ENCODE results near the gene ZNF326.
"Not testable (repeated sequence)": the region's sequence is repeated elsewhere in the genome, so short reads cannot be mapped to it uniquely, and the experiment has no call there.

ZNF326 gene

GRCh38 chr1:89998306-89998705 is 3.4 kb downstream of the ZNF326 start:
- no peak for DNase-seq

- DNase-seq, result no peak
Observed at GRCh38 chr1:89999208-89999607, 4.3 kb downstream of the ZNF326 start.

- no peak for DNase-seq
Observed at GRCh38 chr1:89999628-90000027, 4.7 kb downstream of the ZNF326 start.

GRCh38 chr1:90000934-90001676 is 6.2 kb downstream of the ZNF326 start:
- DNase-seq, result no peak

GRCh38 chr1:90007979-90008404 is 13.1 kb downstream of the ZNF326 start:
- DNase-seq, result no peak

GRCh38 chr1:90012300-90012699 is 17.4 kb downstream of the ZNF326 start:
- DNase-seq, result no peak

GRCh38 chr1:90023691-90024090 is 28.8 kb downstream of the ZNF326 start:
- DNase-seq, result no peak

GRCh38 chr1:90027281-90027680 is 32.4 kb downstream of the ZNF326 start:
- no peak for DNase-seq

GRCh38 chr1:90039652-90040051 is 44.7 kb downstream of the ZNF326 start:
- DNase-seq, result no peak

- DNase-seq, result no peak
Observed at GRCh38 chr1:90043586-90043985, 48.7 kb downstream of the ZNF326 start.

- no peak for DNase-seq
Observed at GRCh38 chr1:90044346-90044745, 49.4 kb downstream of the ZNF326 start.

- no peak for DNase-seq
Observed at GRCh38 chr1:90045853-90046563, 51.1 kb downstream of the ZNF326 start.

GRCh38 chr1:90046635-90047034 is 51.7 kb downstream of the ZNF326 start:
- DNase-seq, result no peak

GRCh38 chr1:90048043-90048442 is 53.1 kb downstream of the ZNF326 start:
- DNase-seq, result no peak

- not testable (repeated sequence) for DNase-seq
Observed at GRCh38 chr1:90062700-90063643, 68.1 kb downstream of the ZNF326 start.

GRCh38 chr1:90064109-90064508 is 69.2 kb downstream of the ZNF326 start:
- not testable (repeated sequence) for DNase-seq

GRCh38 chr1:90067194-90067931 is 72.5 kb downstream of the ZNF326 start:
- no peak for DNase-seq

GRCh38 chr1:90068611-90069280 is 73.8 kb downstream of the ZNF326 start:
- DNase-seq, result no peak

- no peak for DNase-seq
Observed at GRCh38 chr1:90074137-90074536, 79.2 kb downstream of the ZNF326 start.

- no peak for DNase-seq
Observed at GRCh38 chr1:90074566-90074965, 79.7 kb downstream of the ZNF326 start.

- DNase-seq, result no peak
Observed at GRCh38 chr1:90074970-90075391, 80.1 kb downstream of the ZNF326 start.

GRCh38 chr1:90083995-90084394 is 89.1 kb downstream of the ZNF326 start:
- DNase-seq, result no peak

Measured in activated gamma-delta T cell (primary cell).